Prostate gland (tissue), 2 donors: ENCODE results near the gene STX19.

ENCODE experiments used
- POLR2AphosphoS5 ChIP-seq: sonication (generic); formaldehyde crosslinking; IDR thresholded peaks from one replicate; pipeline ENCODE4 v1.6.1; 2017; ENCODE audit warnings: antibody characterized with exemption
- TF ChIP-seq, protein P1 (sequence below), 4 experiments: fragments of 200-600 bp in 2 of 4; fragments of 450-650 bp in 2 of 4; sonication (generic) in 2 of 4; IDR thresholded peaks; 1 replicate in 3 of 4; 2 replicates in 1 of 4; pipeline ENCODE4 v1.5.1; 2016 to 2019; ENCODE audit warnings: antibody characterized with exemption in 4 of 4, mild to moderate bottlenecking in 2 of 4, moderate library complexity in 2 of 4

DNA sequence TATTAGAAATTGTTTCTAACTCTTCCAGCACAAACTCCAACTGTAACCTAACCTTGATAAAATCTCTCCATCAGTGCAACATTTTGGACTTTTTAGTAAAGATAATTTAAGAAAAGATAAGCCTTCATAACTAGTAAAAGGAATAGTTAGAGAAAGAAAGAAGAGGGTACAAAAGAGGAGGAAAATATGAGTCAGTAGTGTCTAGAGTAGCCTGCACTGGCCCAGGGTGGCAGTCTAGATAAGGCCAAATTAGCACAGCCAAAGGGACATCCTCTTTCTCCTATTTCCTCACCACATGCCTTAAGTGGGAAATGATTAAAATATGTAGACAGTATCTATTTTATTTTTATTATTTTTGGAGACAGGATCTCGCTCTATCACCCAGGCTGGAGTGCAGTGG lies 58.4 kb downstream of the STX19 start:
- TF ChIP-seq POLR2AphosphoS5, result no peak
- TF ChIP-seq, protein P1, sequence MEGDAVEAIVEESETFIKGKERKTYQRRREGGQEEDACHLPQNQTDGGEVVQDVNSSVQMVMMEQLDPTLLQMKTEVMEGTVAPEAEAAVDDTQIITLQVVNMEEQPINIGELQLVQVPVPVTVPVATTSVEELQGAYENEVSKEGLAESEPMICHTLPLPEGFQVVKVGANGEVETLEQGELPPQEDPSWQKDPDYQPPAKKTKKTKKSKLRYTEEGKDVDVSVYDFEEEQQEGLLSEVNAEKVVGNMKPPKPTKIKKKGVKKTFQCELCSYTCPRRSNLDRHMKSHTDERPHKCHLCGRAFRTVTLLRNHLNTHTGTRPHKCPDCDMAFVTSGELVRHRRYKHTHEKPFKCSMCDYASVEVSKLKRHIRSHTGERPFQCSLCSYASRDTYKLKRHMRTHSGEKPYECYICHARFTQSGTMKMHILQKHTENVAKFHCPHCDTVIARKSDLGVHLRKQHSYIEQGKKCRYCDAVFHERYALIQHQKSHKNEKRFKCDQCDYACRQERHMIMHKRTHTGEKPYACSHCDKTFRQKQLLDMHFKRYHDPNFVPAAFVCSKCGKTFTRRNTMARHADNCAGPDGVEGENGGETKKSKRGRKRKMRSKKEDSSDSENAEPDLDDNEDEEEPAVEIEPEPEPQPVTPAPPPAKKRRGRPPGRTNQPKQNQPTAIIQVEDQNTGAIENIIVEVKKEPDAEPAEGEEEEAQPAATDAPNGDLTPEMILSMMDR (IDR thresholded peaks at IDR 0.05), result no peak
